IMR-90 (cell line): ENCODE measurements around the gene ODF2. TPM values are rescaled to one million over a fixed set of nuclear protein-coding genes. Genes with fewer than 3 reads are reported as not detected.

Experiments
- ATAC-seq: fragments of 200-7000 bp; cut with Tn5 transposase; 2 replicates; pipeline ENCODE4 v1.9.1; 2020; ENCODE audit warnings: low read depth, mild to moderate bottlenecking, moderate library complexity
- BruUV-seq: library from RNA; stranded (reverse); fragments of 400-500 nt; replicated peaks from 2 replicates; lab custom pipeline; 2021; lab: Mats Ljungman, UMichigan
- CTCF ChIA-PET: fragments of 300-600 bp; formaldehyde crosslinking; extraction: SDS; loops from one replicate; lab custom pipeline; 2021; ENCODE audit warnings: antibody characterized with exemption; lab: Yijun Ruan, JAX
- POLR2A ChIA-PET: fragments of 300-600 bp; sonication (Branson Sonifier 250); formaldehyde crosslinking; loops from one replicate; lab custom pipeline; 2022; ENCODE audit warnings: antibody characterized with exemption; ENCODE audit not compliant: unreplicated experiment; lab: Charles Lee
- DNase-seq: peaks from one replicate; pipeline ENCODE4 v3.0.0; 2013
- H2AFZ ChIP-seq: replicated peaks from 2 replicates; pipeline ENCODE3; 2013; ENCODE audit warnings: low read length, mild to moderate bottlenecking; ENCODE audit not compliant: poor library complexity
- H2AK5ac ChIP-seq: 2 replicates; pipeline ENCODE4 v1.6.1; 2013; ENCODE audit warnings: low read depth, low read length, inconsistent platforms
- H2AK9ac ChIP-seq: replicated peaks from 2 replicates; pipeline ENCODE3; 2013; ENCODE audit warnings: mild to moderate bottlenecking, low read depth, low read length, moderate library complexity; ENCODE audit not compliant: poor library complexity
- H2BK120ac ChIP-seq: 2 replicates; pipeline ENCODE4 v1.6.1; 2013; ENCODE audit warnings: low read depth, low read length, inconsistent platforms
- H2BK15ac ChIP-seq: 3 replicates; pipeline ENCODE4 v1.6.1; 2013; ENCODE audit warnings: low read depth, low read length, inconsistent platforms
- H2BK20ac ChIP-seq: 2 replicates; pipeline ENCODE4 v1.6.1; 2013; ENCODE audit warnings: low read depth, mild to moderate bottlenecking, inconsistent platforms, low read length, moderate library complexity
- H2BK5ac ChIP-seq: 2 replicates; pipeline ENCODE4 v1.6.1; 2013; ENCODE audit warnings: mild to moderate bottlenecking, low read depth, low read length, inconsistent platforms; ENCODE audit not compliant: poor library complexity, severe bottlenecking
- H3K14ac ChIP-seq: replicated peaks from 2 replicates; pipeline ENCODE4 v1.6.1; 2013; ENCODE audit warnings: low read depth, low read length, inconsistent platforms
- H3K18ac ChIP-seq: 2 replicates; pipeline ENCODE4 v1.6.1; 2013; ENCODE audit warnings: low read depth, low read length, control low read depth
- H3K23ac ChIP-seq: 2 replicates; pipeline ENCODE4 v1.6.1; 2013; ENCODE audit warnings: low read depth, low read length, inconsistent platforms
- H3K27ac ChIP-seq: 2 replicates; pipeline ENCODE4 v1.5.1; 2013; ENCODE audit warnings: mild to moderate bottlenecking, control low read depth, low read length; ENCODE audit not compliant: insufficient read depth
- H3K27me3 ChIP-seq: 2 replicates; pipeline ENCODE4 v1.6.1; 2013; ENCODE audit warnings: low read length; ENCODE audit not compliant: control insufficient read depth, insufficient read depth
- H3K36me3 ChIP-seq: 2 replicates; pipeline ENCODE4 v1.6.1; 2013; ENCODE audit warnings: low read length, mixed read lengths; ENCODE audit not compliant: control insufficient read depth, insufficient read depth
- H3K4ac ChIP-seq: 2 replicates; pipeline ENCODE4 v1.6.1; 2013; ENCODE audit warnings: low read depth, low read length, inconsistent platforms
- H3K4me1 ChIP-seq: 2 replicates; pipeline ENCODE4 v1.6.1; 2013; ENCODE audit warnings: low read length, mixed read lengths; ENCODE audit not compliant: control insufficient read depth, insufficient read depth
- H3K4me2 ChIP-seq: 2 replicates; pipeline ENCODE4 v1.6.1; 2013; ENCODE audit warnings: low read depth, mild to moderate bottlenecking, control low read depth, low read length, moderate library complexity
- H3K4me3 ChIP-seq: 2 replicates; pipeline ENCODE4 v1.5.1; 2013; ENCODE audit warnings: low read depth, mild to moderate bottlenecking, control low read depth, low read length, moderate library complexity; ENCODE audit not compliant: insufficient read depth
- H3K56ac ChIP-seq: 2 replicates; pipeline ENCODE4 v1.6.1; 2013; ENCODE audit warnings: low read length, inconsistent platforms; ENCODE audit not compliant: insufficient read depth; ENCODE audit errors: extremely low read depth
- H3K79me1 ChIP-seq, 2 experiments: 2 replicates each; pipeline ENCODE4 v1.6.1; 2013; ENCODE audit warnings: low read length in 2 of 2, inconsistent platforms in 1 of 2, low read depth in 1 of 2
- H3K9ac ChIP-seq: 2 replicates; pipeline ENCODE4 v1.6.1; 2013; ENCODE audit warnings: low read depth, low read length, control low read depth
- H3K9me1 ChIP-seq: 2 replicates; pipeline ENCODE4 v1.6.1; 2013; ENCODE audit warnings: low read length, inconsistent platforms; ENCODE audit not compliant: insufficient read depth
- H3K9me3 ChIP-seq: 2 replicates; pipeline ENCODE4 v1.6.1; 2013; ENCODE audit warnings: low read length; ENCODE audit not compliant: control insufficient read depth, insufficient read depth
- H4K20me1 ChIP-seq: 2 replicates; pipeline ENCODE4 v1.6.1; 2013; ENCODE audit warnings: low read length, inconsistent platforms; ENCODE audit not compliant: insufficient read depth
- H4K5ac ChIP-seq: 2 replicates; pipeline ENCODE4 v1.6.1; 2013; ENCODE audit warnings: mild to moderate bottlenecking, low read depth, low read length, control low read depth
- H4K8ac ChIP-seq, 2 experiments: 2 replicates each; pipeline ENCODE4 v1.6.1; 2013; ENCODE audit warnings: low read depth in 2 of 2, low read length in 2 of 2, control low read depth in 1 of 2, inconsistent platforms in 1 of 2
- H4K91ac ChIP-seq: 2 replicates; pipeline ENCODE4 v1.6.1; 2013; ENCODE audit warnings: low read depth, low read length, inconsistent platforms; ENCODE audit not compliant: insufficient read depth
- CHD1 ChIP-seq: IDR thresholded peaks from 2 replicates; pipeline ENCODE4 v1.6.1; 2012; ENCODE audit warnings: low read depth, low read length, improper control_type of control experiment
- FOS ChIP-seq: fragments of 150-350 bp; IDR thresholded peaks from 2 replicates; pipeline ENCODE4 v1.6.1; 2016; ENCODE audit warnings: low read depth, low read length
- MAFK ChIP-seq: IDR thresholded peaks from 2 replicates; pipeline ENCODE4 v1.6.1; 2012; ENCODE audit warnings: low read depth, low read length, improper control_type of control experiment
- MXI1 ChIP-seq: IDR thresholded peaks from 2 replicates; pipeline ENCODE4 v1.6.1; 2012; ENCODE audit warnings: low read depth, mild to moderate bottlenecking, low read length, moderate library complexity, borderline replicate concordance
- NFE2L2 ChIP-seq: fragments of 150-350 bp; IDR thresholded peaks from 2 replicates; pipeline ENCODE4 v1.6.1; 2016; ENCODE audit warnings: low read depth, mild to moderate bottlenecking, low read length
- POLR2A ChIP-seq: IDR thresholded peaks from 2 replicates; pipeline ENCODE4 v1.6.1; 2012; ENCODE audit warnings: mild to moderate bottlenecking, low read depth, low read length
- WGBS, 2 experiments: methylation state at CpG; one replicate each; pipeline versions ENCODE4 v1.1.5 to v1.1.7; 2013; ENCODE audit warnings: missing lambda C conversion rate in 2 of 2; ENCODE audit not compliant: insufficient read length in 1 of 2; ENCODE audit errors: extremely low coverage in 2 of 2; 5-methylcytosine and 5-hydroxymethylcytosine counted together
- dilution Hi-C: fragments of 300-500 bp; cut with HindIII; formaldehyde crosslinking; loops from one replicate; pipeline ENCODE4 v1.14.3; 2018; ENCODE audit warnings: low sequenced_read_pairs; ENCODE audit not compliant: unreplicated experiment
- in situ Hi-C: fragments of 300-500 bp; cut with MboI; formaldehyde crosslinking; loops from 3 replicates; pipeline ENCODE4 v1.14.3; 2019; ENCODE audit warnings: low sequenced_read_pairs, inconsistent platforms, mixed read lengths
- intact Hi-C: fragments of 100-400 bp; cut with micrococcal nuclease; formaldehyde crosslinking; loops from 2 replicates; pipeline ENCODE4 v1.10.0; 2022
- polyA plus RNA-seq, 3 experiments: library from polyadenylated mRNA; depleted of rRNA; stranded (reverse); fragments of >200 nt; gene quantifications; 2 replicates each; pipeline ENCODE4 v1.2.3, GENCODE V29; 2012; ENCODE audit warnings: low replicate concordance in 1 of 3
- total RNA-seq: library from RNA; depleted of rRNA; stranded (reverse); fragments of >200 nt; gene quantifications from 2 replicates; pipeline ENCODE4 v1.2.3, GENCODE V29; 2012
- TF ChIP-seq, protein P1 (sequence below): fragments of 150-350 bp; IDR thresholded peaks from 2 replicates; pipeline ENCODE4 v1.6.1; 2016; ENCODE audit warnings: low read depth, mild to moderate bottlenecking, low read length, moderate library complexity, borderline replicate concordance

The ODF2 gene
- total and polyA plus RNA-seq, 2 of the 4 experiments (the other 2 are of a cell fraction) = 40.2 to 46.4 TPM

DNA sequence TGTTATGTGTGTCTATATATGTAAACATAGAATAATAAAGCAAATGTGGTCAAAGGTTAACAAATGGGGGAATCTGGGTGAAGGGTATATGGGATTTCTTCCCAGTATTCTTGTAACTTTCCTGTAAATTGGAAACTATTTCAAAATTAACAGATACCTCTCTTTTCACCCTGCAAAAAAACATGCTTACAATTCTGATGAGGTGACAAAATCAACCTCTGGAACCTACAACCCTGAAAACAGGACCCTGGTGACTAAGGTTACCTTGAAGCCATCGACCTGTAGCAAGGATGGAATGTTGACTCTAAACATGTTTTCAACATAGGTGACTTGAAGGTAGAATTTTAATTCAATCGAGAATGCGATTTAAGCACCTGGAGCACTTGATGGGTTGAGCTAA is 90.7 kb downstream of the ODF2 start:
- no peak for DNase-seq
- no peak overlapping the region for H2BK15ac ChIP-seq
- in situ Hi-C loops = no loop called here
- no peak for ATAC-seq
- H3K36me3 ChIP-seq = peaks cover 1% of the 10 kb centered on the region; the same call in 1 of the 2 replicates
- no peak overlapping the region for H2AK5ac ChIP-seq
- H2BK120ac ChIP-seq = no peak overlapping the region
- no peak overlapping the region for H2BK20ac ChIP-seq
- H3K27me3 ChIP-seq = no peaks in the 10 kb centered on the region
- H3K27ac ChIP-seq = no peak overlapping the region
- peaks cover 0 to 22% of the 10 kb centered on the region in 2 experiments; a peak in 2 of 4 replicates for H3K79me1 ChIP-seq
- no peak for TF ChIP-seq CHD1
- TF ChIP-seq NFE2L2 = no peak
- TF ChIP-seq FOS = no peak
- TF ChIP-seq POLR2A = no peak
- no peak for TF ChIP-seq MXI1
- TF ChIP-seq, protein P1, sequence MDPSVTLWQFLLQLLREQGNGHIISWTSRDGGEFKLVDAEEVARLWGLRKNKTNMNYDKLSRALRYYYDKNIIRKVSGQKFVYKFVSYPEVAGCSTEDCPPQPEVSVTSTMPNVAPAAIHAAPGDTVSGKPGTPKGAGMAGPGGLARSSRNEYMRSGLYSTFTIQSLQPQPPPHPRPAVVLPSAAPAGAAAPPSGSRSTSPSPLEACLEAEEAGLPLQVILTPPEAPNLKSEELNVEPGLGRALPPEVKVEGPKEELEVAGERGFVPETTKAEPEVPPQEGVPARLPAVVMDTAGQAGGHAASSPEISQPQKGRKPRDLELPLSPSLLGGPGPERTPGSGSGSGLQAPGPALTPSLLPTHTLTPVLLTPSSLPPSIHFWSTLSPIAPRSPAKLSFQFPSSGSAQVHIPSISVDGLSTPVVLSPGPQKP = no peak
- 0 out of 2 replicates have a peak, but pooled peaks have one; percentile 10 for TF ChIP-seq MAFK
- no peak overlapping the region for H4K5ac ChIP-seq
- WGBS, 2 experiments = 100% methylated on average over 1 of the region's 3 CpGs; no CpG with 5 or more reads in 1 of the 2 experiments
- H4K20me1 ChIP-seq = no peaks in the 10 kb centered on the region
- peaks cover 13% of the 10 kb centered on the region for H3K4me1 ChIP-seq
- no peak overlapping the region for H3K9ac ChIP-seq
- dilution Hi-C loops = no loop called here
- H3K9me3 ChIP-seq = no peaks in the 10 kb centered on the region
- no peak overlapping the region for H3K56ac ChIP-seq
- no peak overlapping the region for H3K14ac ChIP-seq
- H4K91ac ChIP-seq = no peak overlapping the region
- BruUV-seq = no TSS peak
- H3K4me3 ChIP-seq = no peak overlapping the region
- ChIA-PET CTCF (no interaction called here), POLR2A (no interaction called here)
- H4K8ac ChIP-seq = no peak overlapping the region
- H2AK9ac ChIP-seq = no peak overlapping the region
- no peak overlapping the region for H2AFZ ChIP-seq
- peaks cover 4% of the 10 kb centered on the region; the same call in 1 of the 2 replicates for H3K9me1 ChIP-seq
- H2BK5ac ChIP-seq = no peak overlapping the region
- H3K23ac ChIP-seq = no peak overlapping the region
- H3K18ac ChIP-seq = no peak overlapping the region
- H3K4ac ChIP-seq = no peak overlapping the region
- intact Hi-C loops = no loop called here
- no peak overlapping the region for H3K4me2 ChIP-seq
